Mesothelial cell of epicardium (in vitro differentiated cells): ENCODE results near the gene UCN3. TPM values are rescaled to one million over a fixed set of nuclear protein-coding genes. Genes with fewer than 3 reads are reported as not detected.

ENCODE experiments used
- DNase-seq, 2 experiments: peaks; one replicate each; pipeline ENCODE4 v3.0.0; 2021; ENCODE audit warnings: low spot score in 2 of 2; ENCODE audit not compliant: unreplicated experiment in 2 of 2
- H3K27ac Mint-ChIP-seq: 2 replicates; pipeline ENCODE4 v1.8.0; 2021; ENCODE audit warnings: mixed read lengths
- H3K27me3 Mint-ChIP-seq: 2 replicates; pipeline ENCODE4 v1.8.0; 2021; ENCODE audit warnings: low read depth, mixed read lengths
- H3K36me3 Mint-ChIP-seq: 2 replicates; pipeline ENCODE4 v1.8.0; 2021; ENCODE audit warnings: mixed read lengths
- H3K4me1 Mint-ChIP-seq: 2 replicates; pipeline ENCODE4 v1.8.0; 2021; ENCODE audit warnings: mixed read lengths
- H3K4me3 Mint-ChIP-seq: 2 replicates; pipeline ENCODE4 v1.8.0; 2021; ENCODE audit warnings: mild to moderate bottlenecking, moderate library complexity, mixed read lengths
- H3K9me3 Mint-ChIP-seq: 2 replicates; pipeline ENCODE4 v1.8.0; 2021; ENCODE audit warnings: mixed read lengths
- CTCF ChIP-seq: fragments of 200-600 bp; sonication (generic); IDR thresholded peaks from one replicate; pipeline ENCODE4 v1.5.0; 2021; ENCODE audit warnings: antibody characterized with exemption; ENCODE audit not compliant: unreplicated experiment
- total RNA-seq: library from RNA; stranded (reverse); gene quantifications from 3 replicates; pipeline ENCODE4 v1.2.1, GENCODE V29; 2021

Gene UCN3
- total RNA-seq, 1 donor from 2014 or later, result not detected

GRCh38 chr10:5412277-5412941, 47.6 kb downstream of the UCN3 start, which contains the start of gene NET1:
Gene NET1, plus strand, starts transcription at chr10:5412557. Its CDS starts 136 bp downstream, at chr10:5412693.
- peak; percentile 81 to 93 for DNase-seq
- peaks cover 11% of the 10 kb centered on the region for H3K27me3 Mint-ChIP-seq
- no peak within 1 kb of the TSS for H3K4me3 Mint-ChIP-seq
- no peak for TF ChIP-seq CTCF
- peaks cover 3% of the 10 kb centered on the region for H3K36me3 Mint-ChIP-seq
- H3K27ac Mint-ChIP-seq, result peak within 1 kb of the TSS; percentile 36
- H3K9me3 Mint-ChIP-seq, result peaks cover 6% of the 10 kb centered on the region
- peaks cover 4% of the 10 kb centered on the region for H3K4me1 Mint-ChIP-seq

- H3K9me3 Mint-ChIP-seq, result peaks cover 11% of the 10 kb centered on the region
- H3K4me1 Mint-ChIP-seq, result peaks cover 4% of the 10 kb centered on the region
- peaks cover 10% of the 10 kb centered on the region for H3K36me3 Mint-ChIP-seq
- H3K27me3 Mint-ChIP-seq, result peaks cover 11% of the 10 kb centered on the region
- no peak overlapping the region for H3K4me3 Mint-ChIP-seq
- TF ChIP-seq CTCF, result no peak
- no peak overlapping the region for H3K27ac Mint-ChIP-seq
- no peak for DNase-seq
Measured at GRCh38 chr10:5413012-5413938, 48.5 kb downstream of the UCN3 start.

GRCh38 chr10:5416981-5417380, 52.2 kb downstream of the UCN3 start:
- no peak for TF ChIP-seq CTCF
- DNase-seq, result no peak
- no peaks in the 10 kb centered on the region for H3K27me3 Mint-ChIP-seq
- peaks cover 27% of the 10 kb centered on the region for H3K36me3 Mint-ChIP-seq
- peaks cover 3% of the 10 kb centered on the region for H3K4me1 Mint-ChIP-seq
- no peak overlapping the region for H3K4me3 Mint-ChIP-seq
- H3K27ac Mint-ChIP-seq, result no peak overlapping the region
- peaks cover 33% of the 10 kb centered on the region for H3K9me3 Mint-ChIP-seq

GRCh38 chr10:5418584-5418983, 53.8 kb downstream of the UCN3 start:
- DNase-seq, result no peak
- Mint-ChIP-seq H3K9me3 (peaks cover 36% of the 10 kb centered on the region), H3K27ac (no peak overlapping the region), H3K4me3 (no peak overlapping the region), H3K27me3 (no peaks in the 10 kb centered on the region), H3K4me1 (no peaks in the 10 kb centered on the region), H3K36me3 (peaks cover 31% of the 10 kb centered on the region)
- no peak for TF ChIP-seq CTCF

GRCh38 chr10:5419466-5420094, 54.8 kb downstream of the UCN3 start:
- no peak for DNase-seq
- peaks cover 31% of the 10 kb centered on the region for H3K36me3 Mint-ChIP-seq
- no peak overlapping the region for H3K27ac Mint-ChIP-seq
- peaks cover under 1% of the 10 kb centered on the region for H3K4me1 Mint-ChIP-seq
- peaks cover 36% of the 10 kb centered on the region for H3K9me3 Mint-ChIP-seq
- no peak for TF ChIP-seq CTCF
- no peak overlapping the region for H3K4me3 Mint-ChIP-seq
- no peaks in the 10 kb centered on the region for H3K27me3 Mint-ChIP-seq
